Erythroblast (primary cell): ENCODE measurements around the gene ABAT.

Experiments
- DNase-seq, 2 experiments: peaks; one replicate each; lab custom pipeline; 2025; lab: John Stamatoyannopoulos, UW
- GATA1 ChIP-seq: IDR thresholded peaks from 2 replicates; pipeline ENCODE4 v1.6.1; 2011; ENCODE audit warnings: low read depth, mild to moderate bottlenecking, control low read depth, low read length, moderate library complexity
- POLR2A ChIP-seq: IDR thresholded peaks from 2 replicates; pipeline ENCODE4 v1.6.1; 2011; ENCODE audit warnings: mild to moderate bottlenecking, low read length

ABAT gene

GRCh38 chr16:8674413-8675022 lies at the start of gene ABAT:
ABAT (plus strand) TSS chr16:8674617; CDS start chr16:8735740, 61,123 bp downstream.
- peak; percentile 86 to 90 for DNase-seq
- TF ChIP-seq GATA1 (no peak), POLR2A (no peak)

GRCh38 chr16:8625491-8626087 lies 48.8 kb upstream of the ABAT start:
- no peak for DNase-seq
- TF ChIP-seq GATA1 (no peak), POLR2A (no peak)

DNA sequence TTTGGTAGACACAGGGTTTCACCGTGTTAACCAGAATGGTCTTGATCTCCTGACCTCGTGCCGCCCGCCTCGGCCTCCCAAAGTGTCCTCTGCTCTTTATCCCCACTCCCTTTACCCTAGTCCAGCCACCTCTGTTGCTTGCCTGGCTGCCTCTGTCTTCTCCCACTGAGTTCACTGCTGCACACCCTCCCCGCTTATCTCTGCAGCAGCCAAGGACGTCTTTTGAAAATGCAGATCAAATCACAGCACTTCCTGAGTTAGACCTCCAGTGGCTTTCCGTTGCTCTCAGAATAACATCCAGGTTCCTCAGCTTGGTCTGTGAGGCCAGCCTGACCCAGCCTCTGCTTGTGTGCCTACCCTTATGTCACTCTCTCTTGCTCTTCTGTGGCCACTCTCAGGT lies 47.5 kb upstream of the ABAT start:
- TF ChIP-seq POLR2A (no peak), GATA1 (no peak)
- no peak for DNase-seq

- no peak for DNase-seq
- TF ChIP-seq POLR2A (no peak), GATA1 (no peak)
Measured at GRCh38 chr16:8627456-8627855, 47.0 kb upstream of the ABAT start.

- TF ChIP-seq POLR2A (no peak), GATA1 (no peak)
- no peak for DNase-seq
Measured at GRCh38 chr16:8628981-8629725, 45.3 kb upstream of the ABAT start.

- no peak for TF ChIP-seq POLR2A
- TF ChIP-seq GATA1, result no peak
- no peak for DNase-seq
Measured at GRCh38 chr16:8630255-8630953, 44.0 kb upstream of the ABAT start.

DNA sequence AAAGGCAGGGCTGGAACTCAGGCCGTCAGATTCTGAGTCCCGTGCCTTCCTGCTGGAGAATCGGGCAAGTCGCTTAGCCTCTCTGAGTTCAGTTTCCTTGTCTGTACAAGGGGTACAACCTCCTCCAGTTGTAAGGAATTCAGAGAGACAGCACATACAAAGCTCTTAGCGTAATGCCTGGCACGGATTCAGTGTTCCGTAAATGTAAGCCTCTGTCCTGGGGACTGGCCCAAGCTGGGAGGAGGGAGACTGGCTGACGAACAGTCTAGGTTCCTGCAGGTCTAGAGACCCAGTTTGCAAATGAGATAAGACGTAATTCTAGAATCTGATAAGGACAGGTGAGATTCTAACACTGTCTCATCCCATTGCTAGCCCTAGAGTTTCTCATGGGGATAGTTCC lies 43.0 kb upstream of the ABAT start:
- TF ChIP-seq GATA1, result no peak
- no peak for TF ChIP-seq POLR2A
- no peak for DNase-seq

- TF ChIP-seq POLR2A, result no peak
- no peak for TF ChIP-seq GATA1
- peak; percentile 62 to 82 for DNase-seq
Measured at GRCh38 chr16:8631818-8632465, 42.5 kb upstream of the ABAT start.

- TF ChIP-seq GATA1 (no peak), POLR2A (no peak)
- peak in 1 of 2 experiments; percentile 7 for DNase-seq
Measured at GRCh38 chr16:8632675-8633182, 41.7 kb upstream of the ABAT start.

DNA sequence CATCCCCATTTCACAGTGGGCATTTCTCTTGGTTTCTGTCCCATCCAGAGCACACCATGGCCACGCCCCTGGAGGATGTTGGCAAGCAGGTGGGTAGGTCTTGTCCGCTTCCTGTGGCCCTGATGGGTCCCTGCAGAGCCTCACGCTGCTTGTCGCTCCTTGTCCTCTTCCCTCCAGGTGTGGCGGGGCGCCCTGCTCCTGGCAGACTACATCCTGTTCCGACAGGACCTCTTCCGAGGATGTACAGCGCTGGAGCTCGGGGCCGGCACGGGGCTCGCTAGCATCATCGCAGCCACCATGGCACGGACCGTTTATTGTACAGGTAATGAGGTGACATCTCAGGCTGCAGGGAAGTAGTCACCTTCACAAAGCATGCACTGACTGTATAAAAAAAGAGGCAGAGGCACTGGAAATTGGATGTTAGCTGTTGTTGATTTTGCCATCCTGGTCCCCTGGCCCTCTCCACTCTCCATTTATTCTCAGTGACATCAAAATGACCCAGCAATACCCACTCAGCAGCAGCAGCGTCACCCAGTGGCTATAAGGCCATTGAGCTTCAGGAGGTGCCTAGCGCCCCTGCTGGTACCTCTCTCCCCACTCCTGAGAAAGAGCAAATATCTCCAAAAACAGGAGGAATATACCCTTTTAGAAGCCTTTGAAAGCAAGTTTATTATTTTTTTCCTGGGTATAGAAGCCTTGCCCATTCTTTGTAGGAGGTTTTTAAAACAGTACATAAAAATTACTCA lies 39.3 kb upstream of the ABAT start:
- DNase-seq, result peak; percentile 49 to 53
- no peak for TF ChIP-seq GATA1
- no peak for TF ChIP-seq POLR2A

DNA sequence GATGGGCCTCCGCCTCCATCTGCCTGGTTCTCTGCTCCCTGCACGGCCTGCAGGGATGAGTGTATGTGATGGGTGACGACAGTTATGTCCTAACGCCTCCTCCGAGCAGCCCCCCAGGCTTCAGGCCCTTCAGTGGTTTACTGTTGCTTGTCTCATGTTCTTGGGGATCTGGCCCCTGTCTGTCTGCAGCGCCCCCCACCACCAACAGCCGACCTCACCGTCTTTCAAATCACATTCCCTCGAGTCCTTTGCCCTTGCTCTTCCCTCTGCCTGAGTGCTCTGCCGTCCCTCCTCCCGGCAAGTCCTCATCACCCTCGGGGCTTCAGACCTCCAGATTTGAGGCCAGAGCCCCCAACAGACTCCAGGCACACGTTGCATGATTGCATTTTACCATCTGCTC lies 34.7 kb upstream of the ABAT start:
- no peak for DNase-seq

GRCh38 chr16:8641671-8642070 lies 32.7 kb upstream of the ABAT start:
- no peak for TF ChIP-seq POLR2A
- TF ChIP-seq GATA1, result no peak

More for the DNA sequence above, 34.7 kb upstream of the ABAT start:
- no peak for TF ChIP-seq POLR2A
- no peak for TF ChIP-seq GATA1

More at GRCh38 chr16:8641671-8642070, 32.7 kb upstream of the ABAT start:
- peak; percentile 86 to 89 for DNase-seq
